ENCODE measurements around the gene PPP1R14C.

GRCh38 chr6:150177952-150178520 lies 35.2 kb downstream of the PPP1R14C start:
- TF ChIP-seq TCF12 (IDR thresholded peaks at IDR 0.05; ENCODE audit: low read depth) (no peak), REST (IDR thresholded peaks at IDR 0.05; ENCODE audit: low read depth) (no peak), TAF1 (IDR thresholded peaks at IDR 0.05; ENCODE audit: low read depth) (no peak), FOXM1 (IDR thresholded peaks at IDR 0.05; ENCODE audit: borderline replicate concordance, low read depth) (no peak), MAX (IDR thresholded peaks at IDR 0.05) (no peak), EP300 (IDR thresholded peaks at IDR 0.05; ENCODE audit: borderline replicate concordance) (no peak), TEAD4 (IDR thresholded peaks at IDR 0.05) (no peak), YY1 (IDR thresholded peaks at IDR 0.05; ENCODE audit: low read depth) (no peak), EGR1 (IDR thresholded peaks at IDR 0.05) (no peak), CREB1 (IDR thresholded peaks at IDR 0.05; ENCODE audit: low read depth) (no peak), RAD21 (IDR thresholded peaks at IDR 0.05; ENCODE audit: low read depth) (no peak), USF1 (IDR thresholded peaks at IDR 0.05) (no peak)

Data from Ishikawa (cell line).